GM18517 (cell line): ENCODE measurements around the gene TBXAS1.

ENCODE experiments used
- ATAC-seq: cut with Tn5 transposase; IDR thresholded peaks from one replicate; pipeline ENCODE4 v1.9.1; 2021; ENCODE audit warnings: mild to moderate bottlenecking, moderate library complexity; ENCODE audit not compliant: unreplicated experiment

TBXAS1 gene

DNA sequence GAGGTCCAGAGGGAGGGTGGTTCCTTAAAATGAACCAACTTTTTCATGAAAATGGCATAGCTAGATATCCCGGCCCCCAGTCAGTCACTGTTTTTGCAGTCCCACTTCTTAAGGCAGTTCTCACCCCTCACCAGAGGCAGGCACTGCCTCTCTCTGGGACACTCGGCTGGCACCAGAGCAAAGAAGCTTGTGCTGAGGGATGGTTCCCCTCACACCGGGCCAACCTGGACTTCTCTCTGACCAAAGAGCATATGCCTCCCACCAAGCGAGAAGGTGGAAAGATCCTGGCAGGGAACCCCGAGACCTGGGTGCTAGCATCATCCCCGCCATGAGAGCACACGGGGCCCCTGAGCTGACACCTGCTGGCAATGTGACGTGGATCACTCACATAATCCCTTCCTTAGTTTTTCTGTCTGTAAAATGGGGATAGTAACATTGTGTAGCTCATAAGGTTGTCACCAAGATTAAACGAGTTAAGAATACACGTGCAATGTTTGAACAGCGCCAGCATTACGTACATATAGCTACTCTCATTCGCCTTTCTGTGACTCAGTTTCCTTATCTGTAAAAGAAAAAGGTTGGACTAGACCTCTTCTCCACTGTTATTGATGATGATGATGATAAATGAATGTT is 145.2 kb downstream of the TBXAS1 start:
- no peak for ATAC-seq

DNA sequence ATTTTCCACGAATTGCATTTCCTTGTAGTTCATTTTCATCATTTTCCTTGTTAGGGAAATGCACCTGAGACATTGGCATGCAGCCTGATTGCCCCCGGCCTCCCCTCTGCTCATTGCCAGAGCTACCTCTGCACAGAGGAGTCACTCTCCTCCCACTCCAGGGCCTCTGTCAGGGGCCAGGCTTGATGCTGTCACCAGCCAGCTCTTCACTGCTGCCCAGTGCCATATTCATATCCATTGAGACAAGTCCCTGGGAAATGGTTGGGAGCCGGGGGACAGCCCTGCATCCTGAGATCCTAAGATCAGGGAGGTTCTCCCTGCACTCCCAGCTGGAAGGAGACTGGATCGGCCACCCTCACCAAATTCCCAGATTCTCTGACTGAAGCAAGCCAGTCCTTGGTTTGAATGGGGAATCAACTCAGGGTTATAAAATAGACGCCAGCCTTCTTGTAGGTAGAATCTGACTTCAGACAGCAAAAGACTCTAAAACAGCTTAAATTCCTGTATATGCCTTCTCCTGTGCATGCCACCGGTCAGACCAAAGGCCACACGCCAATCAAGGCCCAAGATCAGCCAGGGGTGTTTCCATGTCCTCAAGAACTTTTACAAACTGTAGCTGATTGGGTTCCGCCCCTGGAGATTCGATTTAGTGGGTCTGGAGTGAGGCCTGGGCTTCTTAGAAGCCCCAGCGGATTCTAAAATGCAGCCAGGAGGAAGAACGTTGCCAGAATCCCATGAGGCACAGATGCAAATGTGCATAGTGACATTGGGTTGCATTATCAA is 147.2 kb downstream of the TBXAS1 start:
- ATAC-seq, result no peak

DNA sequence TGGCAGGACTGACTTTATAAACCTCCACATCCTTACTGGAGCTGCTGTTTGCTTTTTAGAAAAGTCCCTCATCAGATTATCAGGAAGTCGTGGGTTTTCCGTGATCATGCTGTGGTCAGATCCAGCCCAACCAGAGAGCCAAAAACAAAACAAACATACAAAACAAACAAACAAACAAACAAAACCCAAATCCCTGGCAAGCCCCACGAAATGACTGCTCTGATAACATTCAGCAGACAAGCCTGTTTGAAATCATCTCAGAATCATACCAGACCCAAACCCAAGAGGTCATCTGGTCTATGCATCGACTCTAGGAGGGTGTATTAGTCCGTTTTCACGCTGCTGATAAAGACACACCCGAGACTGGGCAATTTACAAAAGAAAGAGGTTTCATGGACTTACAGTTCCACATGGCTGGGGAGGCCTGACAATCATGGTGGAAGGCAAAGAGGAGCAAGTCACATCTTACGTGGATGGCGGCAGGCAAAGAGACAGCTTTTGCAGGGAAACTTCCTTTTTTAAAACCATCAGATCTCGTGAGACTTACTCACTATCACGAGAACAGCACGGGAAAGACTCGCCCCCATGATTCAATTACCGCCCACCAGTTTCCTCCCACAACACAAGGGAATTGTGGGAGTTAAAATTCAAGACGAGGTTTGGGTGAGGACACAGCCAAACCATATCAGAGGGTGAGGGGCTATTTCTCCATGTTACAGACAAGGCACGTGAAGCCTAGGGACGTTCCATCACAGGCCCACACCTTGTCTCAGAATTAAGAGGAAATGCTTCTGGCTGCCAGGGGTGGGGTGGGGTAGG is 148.0 kb downstream of the TBXAS1 start:
- ATAC-seq, result no peak

DNA sequence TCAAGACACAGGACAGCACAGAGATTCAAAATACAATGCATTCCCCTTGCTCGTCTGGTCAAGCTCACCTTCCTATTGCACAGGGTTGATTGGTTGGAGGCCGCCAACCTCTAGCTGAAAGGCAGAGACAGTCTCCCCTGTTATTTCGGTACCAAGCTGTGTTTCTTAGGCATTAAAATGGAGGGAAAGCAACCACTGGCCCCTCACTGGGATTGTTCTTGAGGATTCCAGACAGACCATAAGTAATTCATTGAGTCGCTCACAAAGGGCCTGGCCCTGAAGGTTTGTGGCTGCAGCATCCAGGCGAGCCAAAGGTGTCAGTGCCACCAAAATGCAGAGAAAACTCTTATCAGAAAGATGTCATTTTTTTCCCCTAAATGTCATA is 152.4 kb downstream of the TBXAS1 start:
- no peak for ATAC-seq

DNA sequence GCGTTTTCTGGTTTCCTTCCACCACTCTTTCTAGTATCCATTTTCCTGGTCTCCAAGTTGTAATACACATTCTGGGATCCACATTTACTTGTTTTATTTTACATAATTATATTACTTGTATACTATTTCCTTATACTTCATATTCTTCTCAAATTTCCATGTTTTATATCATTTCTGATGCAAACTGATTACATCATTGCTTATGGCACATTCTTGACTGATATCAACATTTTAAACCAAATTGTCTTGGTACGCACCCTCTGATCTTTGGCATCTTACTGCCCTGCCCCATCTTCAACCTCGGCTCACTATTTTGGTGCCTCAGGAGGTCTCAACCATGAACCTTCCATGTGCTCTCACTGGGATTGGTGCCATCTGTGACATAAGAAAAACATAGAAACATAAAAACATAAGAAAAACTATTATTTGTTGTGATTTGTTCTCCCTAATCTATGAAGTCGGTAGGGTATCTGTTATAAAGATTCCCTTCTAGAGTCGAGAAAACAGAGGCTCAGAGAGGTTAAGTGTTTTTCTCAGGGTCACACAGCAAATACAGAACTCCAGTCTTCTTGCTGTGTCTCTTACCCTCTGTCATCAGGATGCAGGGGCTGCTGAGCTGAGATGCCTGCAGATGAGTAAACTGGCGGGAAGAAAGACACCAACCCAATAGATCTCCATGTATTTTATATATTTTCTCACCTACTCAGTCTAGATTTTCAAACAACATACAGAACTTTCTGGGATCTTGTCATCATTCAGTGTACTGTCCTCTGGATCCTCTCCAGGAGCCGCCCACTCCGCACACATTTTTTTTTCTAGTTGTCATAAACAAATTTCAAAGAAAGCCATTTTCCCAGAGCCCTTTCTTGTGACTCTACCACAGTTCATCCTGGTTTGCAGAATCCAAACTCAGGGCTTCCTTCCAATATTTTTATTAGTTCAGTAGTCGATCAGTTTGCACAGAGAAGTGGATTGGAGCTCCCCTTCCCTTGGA is 154.2 kb downstream of the TBXAS1 start:
- ATAC-seq, result no peak

DNA sequence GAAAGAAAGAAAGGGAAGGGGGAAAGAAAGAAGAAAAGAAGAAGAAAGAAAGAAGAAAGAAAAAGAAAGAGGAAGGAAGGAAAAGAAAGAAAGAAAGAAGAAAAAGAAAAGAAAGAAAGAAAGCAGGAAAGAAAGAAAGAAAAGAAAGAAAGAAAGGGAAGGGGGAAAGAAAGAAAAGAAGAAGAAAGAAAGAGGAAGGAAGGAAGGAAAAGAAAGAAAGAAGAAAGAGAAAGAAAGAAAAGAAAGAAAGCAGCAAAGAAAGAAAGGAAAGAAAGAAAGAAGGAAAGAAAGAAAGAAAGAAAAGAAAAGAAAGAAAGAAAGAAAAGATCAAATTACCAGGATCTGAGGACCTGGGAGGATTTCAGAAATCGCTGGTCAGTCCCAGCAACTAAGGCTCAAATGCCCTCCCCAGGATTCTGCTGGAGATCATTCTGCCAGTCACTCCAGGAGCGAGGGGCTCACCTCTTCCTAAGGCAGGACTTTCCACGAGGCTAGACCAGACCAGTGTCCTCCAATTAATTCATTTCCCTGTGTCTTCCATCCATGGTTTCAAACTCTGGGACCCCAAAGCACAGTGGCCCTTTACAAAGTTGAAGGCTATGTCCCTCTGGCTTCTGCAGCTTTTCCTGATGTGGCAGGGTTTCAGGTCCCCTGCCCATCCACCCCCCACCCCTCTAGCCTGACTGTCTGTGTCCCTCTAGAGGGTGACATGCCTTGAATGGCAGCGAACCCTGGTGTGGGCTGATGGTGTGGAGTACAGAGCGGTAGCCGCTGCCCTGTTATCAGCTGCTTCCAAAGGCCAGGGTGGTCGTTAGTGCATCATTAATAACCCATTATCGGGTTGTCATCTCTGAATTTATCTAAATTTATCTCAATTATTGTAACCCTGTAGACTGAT is 155.8 kb downstream of the TBXAS1 start:
- no peak for ATAC-seq

DNA sequence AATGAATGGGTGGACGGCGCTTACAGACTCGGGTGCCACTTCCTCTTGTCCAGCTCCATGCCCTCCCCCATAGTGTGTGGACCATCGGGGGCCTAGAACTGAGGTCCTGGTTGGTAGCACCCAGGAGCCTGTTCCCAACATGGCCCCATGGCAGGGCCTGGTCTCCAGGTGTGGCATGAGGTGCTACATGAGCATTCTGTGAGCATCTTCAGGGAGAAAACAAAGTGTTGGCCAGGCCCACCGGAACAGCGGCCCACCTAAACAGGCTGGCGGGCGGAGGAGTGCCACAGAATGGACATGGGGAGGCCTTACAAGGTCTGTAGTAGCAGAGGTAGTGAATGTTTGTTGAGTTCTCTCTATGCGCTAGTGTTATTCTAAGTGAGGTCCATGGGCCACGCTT is 156.7 kb downstream of the TBXAS1 start:
- ATAC-seq, result no peak

DNA sequence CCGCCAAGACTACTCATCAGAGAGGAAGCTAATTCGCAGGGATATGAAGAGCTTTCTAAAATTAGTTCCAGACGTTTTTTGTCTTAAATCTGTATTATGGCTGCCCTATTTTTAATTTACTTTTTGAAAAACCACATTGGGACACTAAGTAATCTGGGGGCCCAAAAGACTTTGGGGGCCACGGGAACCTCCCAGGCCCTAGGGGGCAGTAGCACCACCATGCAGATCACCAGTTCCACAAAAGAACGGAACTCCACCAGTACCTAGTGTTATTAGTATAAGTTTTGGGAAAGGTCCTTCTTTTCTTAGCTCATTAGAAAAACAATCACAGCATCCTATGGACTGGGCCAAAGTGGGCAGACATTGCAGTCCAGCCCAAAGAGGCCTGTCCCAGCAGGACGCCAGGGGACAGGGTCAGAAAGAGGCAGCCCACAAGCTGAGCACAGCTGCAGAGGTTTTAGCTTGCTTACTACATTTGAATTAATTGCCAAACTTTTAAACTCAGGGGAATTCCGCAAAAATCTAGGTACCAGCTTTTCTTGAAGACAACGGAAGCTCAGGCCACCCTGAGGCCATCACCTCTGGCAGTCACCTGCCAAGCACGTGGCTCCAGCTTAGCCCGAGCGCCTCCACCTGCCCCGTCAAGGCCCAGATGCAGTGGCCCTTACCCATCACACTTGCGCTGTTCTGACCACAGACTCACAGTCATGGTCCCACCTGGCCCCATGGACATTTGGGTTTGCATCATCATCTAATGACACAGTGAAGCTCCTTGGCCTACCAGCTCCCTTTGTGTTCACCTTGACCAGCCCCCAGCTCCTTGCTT is 158.8 kb downstream of the TBXAS1 start:
- no peak for ATAC-seq

DNA sequence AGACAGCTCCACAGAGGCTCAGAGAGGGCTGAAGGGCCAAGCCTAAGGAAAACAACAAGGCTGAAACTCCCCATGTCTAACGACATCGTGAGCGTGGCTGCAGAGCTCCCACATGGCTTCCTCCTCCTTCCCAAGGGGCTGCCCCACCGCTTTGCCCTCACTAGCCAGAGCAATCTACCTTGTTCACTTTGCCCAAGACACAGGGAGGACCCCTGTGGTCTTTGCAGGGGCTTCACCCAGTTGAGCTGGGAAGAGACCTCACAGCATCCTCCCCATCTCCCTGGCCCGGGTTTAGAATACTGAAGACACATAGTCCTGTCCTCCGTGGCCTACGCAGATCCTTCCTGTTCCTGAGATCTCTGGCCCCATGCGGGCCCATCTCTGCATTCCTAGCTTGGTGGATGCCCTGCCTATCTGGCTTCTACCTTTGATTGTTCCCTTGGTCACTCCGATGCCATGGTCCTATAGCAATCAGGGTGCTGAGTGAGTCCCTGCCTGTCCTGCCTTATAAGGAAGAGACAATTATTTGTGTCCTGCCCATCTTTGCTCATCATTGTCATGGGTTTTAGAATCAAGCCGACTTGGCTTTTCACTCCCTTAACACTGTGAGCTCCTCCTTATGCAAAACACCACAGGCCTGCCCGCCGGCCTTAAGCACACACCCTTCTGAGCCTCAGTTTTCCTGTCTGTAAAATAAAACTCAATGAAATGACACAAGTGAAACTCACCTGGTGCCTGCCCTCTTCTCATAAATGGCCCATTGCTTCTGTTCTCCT is 160.5 kb downstream of the TBXAS1 start:
- ATAC-seq, result no peak

DNA sequence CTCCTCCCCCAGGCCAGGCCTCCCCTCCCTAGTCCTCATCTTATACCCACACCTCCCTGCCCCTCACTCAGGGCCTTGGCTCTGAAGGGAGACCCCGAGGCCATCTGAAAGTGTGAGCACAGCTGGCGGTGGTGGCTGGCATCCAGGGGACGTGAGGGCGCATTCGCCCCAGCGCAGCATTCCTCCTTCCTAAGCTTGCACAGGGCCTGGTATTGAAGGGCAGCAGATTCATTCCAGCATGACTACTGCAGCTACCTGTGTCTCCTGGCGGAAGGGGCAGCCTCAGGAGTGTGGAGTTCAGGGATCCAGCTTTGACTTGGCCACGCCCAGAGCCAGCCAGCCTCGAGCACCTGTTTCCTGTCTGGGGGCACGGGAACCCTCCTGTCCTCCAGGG is 161.1 kb downstream of the TBXAS1 start:
- ATAC-seq, result no peak

DNA sequence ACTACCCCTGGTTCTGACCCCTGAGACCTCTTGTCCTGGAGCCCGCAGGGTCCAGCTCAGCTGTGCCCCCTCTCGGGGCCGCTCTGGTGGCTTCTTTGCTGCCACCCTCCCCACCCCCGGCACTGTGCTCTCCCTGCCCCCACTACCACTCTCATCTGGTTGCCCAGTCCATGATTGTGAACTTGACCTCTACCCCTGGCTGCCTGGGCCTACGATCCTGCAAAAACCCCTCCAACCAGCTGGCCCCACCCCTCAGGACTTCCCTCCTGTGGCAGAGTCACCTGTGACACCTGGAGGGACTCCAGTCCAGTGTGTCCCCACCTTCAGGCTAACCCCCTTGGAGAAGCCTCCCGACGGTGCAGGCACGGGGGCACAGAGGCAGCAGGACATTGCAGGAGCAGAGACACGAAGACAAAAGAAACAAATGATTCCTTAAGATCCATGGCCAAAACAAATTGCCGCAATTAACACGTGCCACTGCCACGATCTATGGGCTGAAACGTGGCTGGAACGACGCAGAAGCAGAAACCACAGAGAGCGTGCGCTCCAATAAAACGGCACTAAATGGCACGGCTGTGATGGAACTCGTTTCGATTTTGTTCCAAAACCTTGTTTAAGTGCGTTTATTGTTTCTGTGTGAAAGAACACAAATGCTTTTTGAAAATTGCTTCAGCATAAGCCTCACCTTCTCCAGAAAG is 161.7 kb downstream of the TBXAS1 start:
- no peak for ATAC-seq

DNA sequence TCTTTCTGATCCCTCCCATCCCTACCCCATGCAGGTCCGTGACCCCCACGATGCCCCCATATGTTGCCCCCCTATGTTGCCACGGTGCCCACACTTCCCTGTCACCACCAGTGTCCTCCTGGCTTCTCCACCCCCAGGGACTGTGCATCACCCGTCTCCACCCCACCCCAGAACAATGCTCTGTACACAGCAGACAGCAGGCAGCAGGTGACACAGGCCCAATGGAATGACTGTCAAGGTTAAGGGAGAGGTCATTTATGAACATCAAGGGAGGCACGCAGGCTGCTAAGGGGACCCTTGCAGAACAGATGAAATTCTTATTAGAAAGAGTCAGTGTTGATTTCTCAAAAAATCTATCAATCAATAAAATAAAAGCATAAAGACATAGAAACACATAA is 162.2 kb downstream of the TBXAS1 start:
- ATAC-seq, result no peak

DNA sequence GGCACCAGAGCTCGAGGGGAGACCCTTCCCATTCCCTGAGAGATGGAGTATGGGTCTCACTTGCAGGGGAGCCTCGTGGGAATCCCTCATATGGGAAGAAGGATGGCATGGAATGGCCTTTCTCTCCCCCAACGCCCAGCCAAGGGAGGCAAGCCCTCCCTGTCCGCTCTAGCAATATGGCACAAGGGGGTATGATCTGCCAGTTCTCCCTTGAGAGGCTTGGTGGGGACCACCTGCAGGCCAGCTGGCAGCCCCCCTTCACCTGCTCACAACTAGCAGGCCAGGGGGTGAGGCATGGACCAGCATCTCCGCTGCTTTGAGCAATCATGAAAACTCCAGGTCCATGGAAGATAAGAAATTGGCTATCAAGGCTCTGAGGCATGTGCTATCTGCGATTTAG is 162.8 kb downstream of the TBXAS1 start:
- ATAC-seq, result no peak

DNA sequence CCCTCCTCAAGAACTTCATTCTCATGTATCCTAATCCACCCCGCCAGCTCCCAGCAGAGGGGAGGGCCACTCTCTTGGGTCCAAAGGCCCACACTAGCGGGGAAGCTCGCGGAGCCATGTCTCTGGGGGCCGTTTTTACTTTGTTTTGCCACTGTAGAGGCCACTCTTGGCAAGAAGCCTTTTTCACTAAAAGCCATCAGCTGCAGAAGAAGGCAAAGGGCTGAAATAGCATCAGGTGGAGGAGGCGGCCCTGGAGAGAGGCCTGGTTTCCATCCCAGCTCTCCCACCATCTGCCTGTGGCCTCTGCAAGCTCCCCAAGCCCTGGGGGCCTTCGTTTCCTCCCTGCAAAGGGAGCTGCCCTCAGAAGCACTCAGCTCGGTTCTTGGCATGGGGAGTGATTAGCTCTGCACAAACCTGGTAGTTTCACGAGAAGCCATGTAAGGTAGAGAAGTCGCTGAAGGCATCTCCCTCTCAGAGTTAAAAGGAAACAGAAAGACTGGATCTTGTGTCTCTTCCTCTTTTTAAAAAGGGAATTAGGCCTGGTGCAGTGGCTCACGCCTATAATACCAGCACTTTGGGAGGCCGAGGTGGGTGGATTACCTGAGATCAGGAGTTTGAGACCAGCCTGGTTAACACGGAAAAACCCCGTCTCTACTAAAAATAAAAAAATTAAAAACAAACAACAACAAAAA is 163.4 kb downstream of the TBXAS1 start:
- no peak for ATAC-seq

DNA sequence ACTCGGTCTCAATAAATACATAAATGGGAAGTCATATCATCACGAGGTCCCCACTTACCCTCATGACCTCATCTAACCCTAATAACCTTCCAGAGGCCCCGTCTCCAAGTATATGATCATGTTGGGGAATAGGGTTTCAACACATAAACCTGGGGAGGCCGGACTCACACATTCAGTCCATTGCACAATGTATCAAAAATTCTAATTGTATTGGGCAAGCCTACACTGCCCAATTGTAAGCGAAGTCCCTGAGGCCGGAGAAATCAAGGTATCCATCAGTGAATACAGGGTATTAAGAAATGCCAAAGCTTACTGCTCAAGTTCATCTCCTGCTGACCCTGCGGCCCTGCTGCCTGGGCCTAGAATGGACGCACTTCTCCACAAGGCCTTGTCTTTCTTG is 164.1 kb downstream of the TBXAS1 start:
- no peak for ATAC-seq

DNA sequence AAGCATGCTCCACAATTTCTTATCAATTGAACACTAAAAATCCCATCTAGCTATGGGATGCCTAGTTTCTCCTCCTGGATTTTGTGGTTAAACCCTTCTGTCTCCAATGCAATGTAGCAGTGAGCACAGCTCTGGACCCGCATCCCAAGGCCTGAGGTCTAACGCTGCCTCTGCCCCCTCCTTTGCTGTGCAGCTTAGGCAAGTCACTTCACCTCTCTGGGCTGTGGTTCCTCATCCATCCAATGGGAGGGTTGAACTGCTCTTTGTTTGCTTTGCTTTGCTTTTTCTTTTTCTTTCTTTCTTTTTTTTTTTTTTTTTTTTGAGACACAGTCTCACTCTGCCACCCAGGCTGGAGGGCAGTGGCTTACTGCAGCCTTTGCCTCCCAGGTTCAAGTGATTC is 164.5 kb downstream of the TBXAS1 start:
- no peak for ATAC-seq

DNA sequence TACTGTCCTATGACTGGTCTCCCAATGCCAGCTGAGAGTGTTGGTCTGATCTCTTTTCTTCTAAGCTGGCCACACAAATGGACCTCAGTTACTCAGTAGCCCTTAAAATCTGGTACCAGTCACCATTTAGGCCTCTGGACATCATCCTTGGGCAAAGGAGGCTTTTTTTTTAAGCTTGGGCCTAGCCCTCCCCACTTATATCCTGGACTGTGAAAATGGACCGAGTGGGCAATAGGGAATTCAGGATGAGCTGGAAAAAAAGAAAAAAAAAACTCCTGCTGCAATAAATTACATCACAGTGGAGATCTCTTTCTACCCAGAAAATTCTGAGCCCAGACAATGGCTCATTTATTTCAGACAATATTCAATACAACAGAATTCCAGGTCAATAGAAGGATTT is 165.3 kb downstream of the TBXAS1 start:
- no peak for ATAC-seq
